ENCODE results near the gene OR6Y1. TPM values are rescaled to one million over a fixed set of nuclear protein-coding genes. Genes with fewer than 3 reads are reported as not detected.

Gene OR6Y1
- total RNA-seq, 1 donor from 2014 or later: not detected

GRCh38 chr1:158521666-158522058 is 32.5 kb downstream of the OR6Y1 start:
- H3K36me3 Mint-ChIP-seq (ENCODE audit: low read depth): peaks cover 3% of the 10 kb centered on the region
- H3K4me3 Mint-ChIP-seq: no peak overlapping the region
- H3K27me3 Mint-ChIP-seq (ENCODE audit: low read depth): peaks cover 12% of the 10 kb centered on the region
- no peak for TF ChIP-seq CTCF (conservative IDR thresholded peaks at IDR 0.05)
- H3K27ac Mint-ChIP-seq (ENCODE audit: unreplicated experiment): no peak overlapping the region
- peaks cover 13% of the 10 kb centered on the region for H3K9me3 Mint-ChIP-seq
- no peak for DNase-seq (ENCODE audit: low read depth, low spot score)
- H3K4me1 Mint-ChIP-seq: no peaks in the 10 kb centered on the region

- no peak for DNase-seq (ENCODE audit: low read depth, low spot score)
- Mint-ChIP-seq H3K27me3 (ENCODE audit: low read depth) (peaks cover 11% of the 10 kb centered on the region), H3K36me3 (ENCODE audit: low read depth) (peaks cover 3% of the 10 kb centered on the region), H3K27ac (ENCODE audit: unreplicated experiment) (no peak overlapping the region), H3K4me1 (no peaks in the 10 kb centered on the region), H3K4me3 (no peak overlapping the region), H3K9me3 (peaks cover 11% of the 10 kb centered on the region)
- no peak for TF ChIP-seq CTCF (conservative IDR thresholded peaks at IDR 0.05)
These were observed 33.1 kb downstream of the OR6Y1 start for GRCh38 chr1:158520955-158521665.

- peaks cover 3% of the 10 kb centered on the region for H3K36me3 Mint-ChIP-seq (ENCODE audit: low read depth)
- TF ChIP-seq CTCF (conservative IDR thresholded peaks at IDR 0.05): no peak
- H3K4me1 Mint-ChIP-seq: no peaks in the 10 kb centered on the region
- no peak overlapping the region for H3K4me3 Mint-ChIP-seq
- H3K9me3 Mint-ChIP-seq: peaks cover 8% of the 10 kb centered on the region
- H3K27me3 Mint-ChIP-seq (ENCODE audit: low read depth): peaks cover 15% of the 10 kb centered on the region
- no peak overlapping the region for H3K27ac Mint-ChIP-seq (ENCODE audit: unreplicated experiment)
- no peak for DNase-seq (ENCODE audit: low read depth, low spot score)
These were observed 34.2 kb downstream of the OR6Y1 start for GRCh38 chr1:158520021-158520420.

GRCh38 chr1:158516966-158517365 is 37.2 kb downstream of the OR6Y1 start:
- no peak for TF ChIP-seq CTCF (conservative IDR thresholded peaks at IDR 0.05)
- Mint-ChIP-seq H3K4me3 (no peak overlapping the region), H3K36me3 (ENCODE audit: low read depth) (no peaks in the 10 kb centered on the region), H3K4me1 (no peaks in the 10 kb centered on the region), H3K27ac (ENCODE audit: unreplicated experiment) (no peak overlapping the region), H3K27me3 (ENCODE audit: low read depth) (peaks cover 17% of the 10 kb centered on the region), H3K9me3 (no peaks in the 10 kb centered on the region)
- DNase-seq (ENCODE audit: low read depth, low spot score): no peak

- TF ChIP-seq CTCF (conservative IDR thresholded peaks at IDR 0.05): no peak
- Mint-ChIP-seq H3K36me3 (ENCODE audit: low read depth) (no peaks in the 10 kb centered on the region), H3K9me3 (no peaks in the 10 kb centered on the region), H3K27me3 (ENCODE audit: low read depth) (peaks cover 26% of the 10 kb centered on the region), H3K27ac (ENCODE audit: unreplicated experiment) (no peak overlapping the region), H3K4me3 (no peak overlapping the region), H3K4me1 (no peaks in the 10 kb centered on the region)
- no peak for DNase-seq (ENCODE audit: low read depth, low spot score)
These were observed 44.6 kb downstream of the OR6Y1 start for GRCh38 chr1:158509471-158510156.

Measured in neural crest cell (in vitro differentiated cells).